H9 (cell line): ENCODE data around the gene DOC2A. TPM values are rescaled to one million over a fixed set of nuclear protein-coding genes. Genes with fewer than 3 reads are reported as not detected.
A peak's percentile ranks its signal among the peaks of the same experiment; 100 is the strongest.

Experiments used
- DNase-seq: peaks from one replicate; pipeline ENCODE4 v3.0.0-alpha.2; 2017
- H2AFZ ChIP-seq: one replicate; pipeline ENCODE4 v1.6.1; 2013; ENCODE audit warnings: mild to moderate bottlenecking, low read length, control low read depth, moderate library complexity
- H2AK5ac ChIP-seq: 2 replicates; pipeline ENCODE4 v1.6.1; 2013; ENCODE audit warnings: low read length, control low read depth, mixed read lengths; ENCODE audit not compliant: insufficient read length
- H2BK120ac ChIP-seq: one replicate; pipeline ENCODE4 v1.6.1; 2013; ENCODE audit warnings: low read depth, mild to moderate bottlenecking, low read length, control low read depth, inconsistent platforms; ENCODE audit not compliant: poor library complexity, severe bottlenecking
- H2BK12ac ChIP-seq: 2 replicates; pipeline ENCODE4 v1.6.1; 2013; ENCODE audit warnings: low read length, control low read depth, mixed read lengths, low read depth; ENCODE audit not compliant: insufficient read length
- H2BK15ac ChIP-seq: 2 replicates; pipeline ENCODE4 v1.6.1; 2013; ENCODE audit warnings: low read depth, low read length, control low read depth
- H2BK20ac ChIP-seq: one replicate; pipeline ENCODE4 v1.6.1; 2013; ENCODE audit warnings: low read depth, mild to moderate bottlenecking, low read length, control low read depth, inconsistent platforms; ENCODE audit not compliant: poor library complexity, severe bottlenecking
- H2BK5ac ChIP-seq: 2 replicates; pipeline ENCODE4 v1.6.1; 2013; ENCODE audit warnings: low read length, control low read depth, mixed read lengths; ENCODE audit not compliant: insufficient read length
- H3K14ac ChIP-seq: 2 replicates; pipeline ENCODE4 v1.6.1; 2013; ENCODE audit warnings: low read length, control low read depth; ENCODE audit not compliant: insufficient read depth
- H3K18ac ChIP-seq: 2 replicates; pipeline ENCODE4 v1.6.1; 2013; ENCODE audit warnings: low read depth, mild to moderate bottlenecking, mixed read lengths, low read length, control low read depth; ENCODE audit not compliant: insufficient read length
- H3K23ac ChIP-seq: 2 replicates; pipeline ENCODE4 v1.6.1; 2013; ENCODE audit warnings: low read length, control low read depth, mixed read lengths, low read depth; ENCODE audit not compliant: insufficient read length
- H3K23me2 ChIP-seq: 2 replicates; pipeline ENCODE4 v1.6.1; 2013; ENCODE audit warnings: low read depth, mild to moderate bottlenecking, mixed read lengths, low read length, control low read depth; ENCODE audit not compliant: insufficient read length, poor library complexity, severe bottlenecking
- H3K27ac ChIP-seq: 2 replicates; pipeline ENCODE4 v1.5.1; 2013; ENCODE audit warnings: low read length, control low read depth, mixed read lengths, low read depth; ENCODE audit not compliant: insufficient read length
- H3K27me3 ChIP-seq: 2 replicates; pipeline ENCODE4 v1.6.1; 2013; ENCODE audit warnings: low read length, control low read depth, inconsistent platforms; ENCODE audit not compliant: insufficient read depth
- H3K4ac ChIP-seq: 2 replicates; pipeline ENCODE4 v1.6.1; 2013; ENCODE audit warnings: low read depth, mild to moderate bottlenecking, control low read depth, inconsistent platforms, low read length, moderate library complexity
- H3K4me1 ChIP-seq: 2 replicates; pipeline ENCODE4 v1.6.1; 2013; ENCODE audit warnings: low read length, control low read depth, inconsistent platforms; ENCODE audit not compliant: insufficient read depth
- H3K4me2 ChIP-seq: 2 replicates; pipeline ENCODE4 v1.6.1; 2013; ENCODE audit warnings: low read length, control low read depth, mixed read lengths; ENCODE audit not compliant: insufficient read length, insufficient read depth
- H3K56ac ChIP-seq: 2 replicates; pipeline ENCODE4 v1.6.1; 2013; ENCODE audit warnings: low read depth, mild to moderate bottlenecking, mixed read lengths, low read length, control low read depth; ENCODE audit not compliant: insufficient read length
- H3K79me1 ChIP-seq: 2 replicates; pipeline ENCODE4 v1.6.1; 2013; ENCODE audit warnings: low read depth, mild to moderate bottlenecking, moderate library complexity, low read length, control low read depth, inconsistent platforms; ENCODE audit not compliant: insufficient read depth, poor library complexity, severe bottlenecking
- H3K79me2 ChIP-seq: 2 replicates; pipeline ENCODE4 v1.6.1; 2013; ENCODE audit warnings: low read length, control low read depth, inconsistent platforms; ENCODE audit not compliant: insufficient read depth
- H3K9ac ChIP-seq: 2 replicates; pipeline ENCODE4 v1.6.1; 2013; ENCODE audit warnings: low read length, control low read depth, mixed read lengths; ENCODE audit not compliant: insufficient read length; ENCODE audit errors: extremely low read depth
- H3K9me3 ChIP-seq: one replicate; pipeline ENCODE4 v1.6.1; 2013; ENCODE audit warnings: low read depth, low read length, inconsistent platforms; ENCODE audit not compliant: control insufficient read depth
- H3T11ph ChIP-seq: one replicate; pipeline ENCODE4 v1.6.1; 2013; ENCODE audit warnings: mild to moderate bottlenecking, low read length, control low read depth, inconsistent platforms
- H4K20me1 ChIP-seq: one replicate; pipeline ENCODE4 v1.6.1; 2013; ENCODE audit not compliant: control insufficient read depth, insufficient read length, insufficient read depth
- H4K5ac ChIP-seq: 2 replicates; pipeline ENCODE4 v1.6.1; 2013; ENCODE audit warnings: low read depth, mild to moderate bottlenecking, mixed read lengths, low read length, control low read depth; ENCODE audit not compliant: insufficient read length
- H4K8ac ChIP-seq: replicated peaks from 2 replicates; pipeline ENCODE4 v1.6.1; 2013; ENCODE audit warnings: low read length, control low read depth, mixed read lengths, low read depth; ENCODE audit not compliant: insufficient read length
- H4K91ac ChIP-seq: 2 replicates; pipeline ENCODE4 v1.6.1; 2013; ENCODE audit warnings: low read depth, mild to moderate bottlenecking, moderate library complexity, mixed read lengths, low read length, control low read depth; ENCODE audit not compliant: insufficient read length
- H3K27ac Mint-ChIP-seq, 3 experiments: 2 replicates in 2 of 3; 3 replicates in 1 of 3; pipeline ENCODE4 v1.8.0; 2020 to 2021; ENCODE audit warnings: mixed read lengths in 3 of 3, mild to moderate bottlenecking in 1 of 3, moderate library complexity in 1 of 3
- H3K27me3 Mint-ChIP-seq: 2 replicates; pipeline ENCODE4 v1.8.0; 2021; ENCODE audit warnings: low read depth, mild to moderate bottlenecking, moderate library complexity, mixed read lengths
- H3K36me3 Mint-ChIP-seq, 3 experiments: 2 replicates in 2 of 3; 3 replicates in 1 of 3; pipeline ENCODE4 v1.8.0; 2020 to 2021; ENCODE audit warnings: low read depth in 3 of 3, mixed read lengths in 3 of 3; ENCODE audit not compliant: insufficient read depth in 1 of 3
- H3K4me1 Mint-ChIP-seq, 2 experiments: 2 replicates each; pipeline ENCODE4 v1.8.0; 2020; ENCODE audit warnings: mixed read lengths in 2 of 2
- H3K4me3 Mint-ChIP-seq, 2 experiments: 2 replicates in 1 of 2; 3 replicates in 1 of 2; pipeline ENCODE4 v1.8.0; 2020 to 2021; ENCODE audit warnings: mild to moderate bottlenecking in 2 of 2, mixed read lengths in 2 of 2, moderate library complexity in 1 of 2
- H3K9me3 Mint-ChIP-seq, 2 experiments: 2 replicates in 1 of 2; 3 replicates in 1 of 2; pipeline ENCODE4 v1.8.0; 2020; ENCODE audit warnings: mild to moderate bottlenecking in 2 of 2, mixed read lengths in 2 of 2, moderate library complexity in 1 of 2
- WGBS: extraction: QIAGEN DNeasy Blood & Tissue Kit; methylation state at CpG from one replicate; pipeline ENCODE4 v1.1.7; 2013; ENCODE audit warnings: missing lambda C conversion rate, low lambda C conversion rate, mixed read lengths; ENCODE audit not compliant: insufficient read length; ENCODE audit errors: extremely low coverage; 5-methylcytosine and 5-hydroxymethylcytosine counted together
- total RNA-seq: library from RNA; stranded (reverse); gene quantifications from 2 replicates; pipeline ENCODE4 v1.2.1, GENCODE V29; 2021
- TF ChIP-seq, protein P1 (sequence below): fragments of 200-600 bp; sonication (generic); conservative IDR thresholded peaks from 3 replicates; pipeline ENCODE4 v1.8.0; 2021; ENCODE audit warnings: antibody characterized with exemption, mild to moderate bottlenecking

DOC2A gene
- total RNA-seq, 1 experiment from 2014 or later, result 12.2 TPM

DNA sequence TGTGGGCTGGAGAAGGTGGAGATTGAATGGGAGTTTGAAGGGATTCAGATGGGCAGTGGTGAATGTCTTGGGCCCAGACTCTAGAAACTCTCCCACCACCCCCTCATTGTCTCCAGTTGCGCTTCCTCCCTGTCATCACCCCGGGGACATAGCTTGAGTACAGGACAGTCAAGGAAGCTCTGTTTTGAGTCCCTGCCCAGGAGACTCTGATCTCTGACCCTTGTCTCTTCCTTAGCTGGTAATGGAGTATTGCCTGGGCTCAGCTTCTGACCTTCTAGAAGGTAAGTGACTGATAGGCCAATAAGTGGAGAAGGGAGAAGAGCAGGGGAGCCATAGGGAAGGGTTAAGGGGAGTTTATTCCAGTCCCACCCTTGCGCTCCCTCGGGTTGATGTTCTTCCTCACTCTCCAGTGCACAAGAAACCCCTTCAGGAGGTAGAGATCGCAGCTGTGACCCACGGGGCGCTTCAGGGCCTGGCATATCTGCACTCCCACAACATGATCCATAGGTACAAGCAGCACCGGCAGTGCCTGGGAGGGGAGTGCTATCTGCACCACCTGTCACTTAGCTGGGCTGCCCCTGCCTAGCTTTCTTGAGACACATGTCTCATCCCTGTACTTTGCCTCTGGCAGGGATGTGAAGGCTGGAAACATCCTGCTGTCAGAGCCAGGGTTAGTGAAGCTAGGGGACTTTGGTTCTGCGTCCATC is 32.1 kb downstream of the DOC2A start:
- Mint-ChIP-seq H3K36me3 (peaks cover 36 to 55% (median 51%) of the 10 kb centered on the region in 3 experiments), H3K9me3 (no peaks in the 10 kb centered on the region), H3K4me3 (no peak overlapping the region), H3K27ac (peak overlapping the region in 2 of 3 experiments; percentile 25; a peak in 2 of 7 replicates), H3K27me3 (no peaks in the 10 kb centered on the region), H3K4me1 (peaks cover 29% of the 10 kb centered on the region in 2 experiments)
- Histone ChIP-seq H3K4me1 (peaks cover 3% of the 10 kb centered on the region; the same call in 1 of the 2 replicates), H3K14ac (no peak overlapping the region), H2AK5ac (no peak overlapping the region), H3K18ac (no peak overlapping the region), H4K5ac (no peak overlapping the region), H3K79me1 (peaks cover 7% of the 10 kb centered on the region), H2BK5ac (no peak overlapping the region), H3K56ac (no peak overlapping the region), H3K27ac (no peak overlapping the region), H3K9me3 (no peaks in the 10 kb centered on the region), H2BK12ac (no peak overlapping the region), H3K27me3 (no peaks in the 10 kb centered on the region), H3T11ph (no peak overlapping the region), H3K4me2 (no peak overlapping the region), H4K91ac (no peak overlapping the region), H2BK120ac (no peak overlapping the region), H2BK15ac (no peak overlapping the region), H3K79me2 (peaks cover 5% of the 10 kb centered on the region; the same call in 1 of the 2 replicates), H4K8ac (no peak overlapping the region), H3K9ac (no peak overlapping the region), H3K23me2 (peaks cover 14% of the 10 kb centered on the region), H3K23ac (no peak overlapping the region), H4K20me1 (no peaks in the 10 kb centered on the region), H3K4ac (no peak overlapping the region), H2BK20ac (no peak overlapping the region), H2AFZ (no peak overlapping the region)
- DNase-seq, result no peak
- no CpG with 5 or more reads among the region's 9 CpGs for WGBS
- TF ChIP-seq, protein P1, sequence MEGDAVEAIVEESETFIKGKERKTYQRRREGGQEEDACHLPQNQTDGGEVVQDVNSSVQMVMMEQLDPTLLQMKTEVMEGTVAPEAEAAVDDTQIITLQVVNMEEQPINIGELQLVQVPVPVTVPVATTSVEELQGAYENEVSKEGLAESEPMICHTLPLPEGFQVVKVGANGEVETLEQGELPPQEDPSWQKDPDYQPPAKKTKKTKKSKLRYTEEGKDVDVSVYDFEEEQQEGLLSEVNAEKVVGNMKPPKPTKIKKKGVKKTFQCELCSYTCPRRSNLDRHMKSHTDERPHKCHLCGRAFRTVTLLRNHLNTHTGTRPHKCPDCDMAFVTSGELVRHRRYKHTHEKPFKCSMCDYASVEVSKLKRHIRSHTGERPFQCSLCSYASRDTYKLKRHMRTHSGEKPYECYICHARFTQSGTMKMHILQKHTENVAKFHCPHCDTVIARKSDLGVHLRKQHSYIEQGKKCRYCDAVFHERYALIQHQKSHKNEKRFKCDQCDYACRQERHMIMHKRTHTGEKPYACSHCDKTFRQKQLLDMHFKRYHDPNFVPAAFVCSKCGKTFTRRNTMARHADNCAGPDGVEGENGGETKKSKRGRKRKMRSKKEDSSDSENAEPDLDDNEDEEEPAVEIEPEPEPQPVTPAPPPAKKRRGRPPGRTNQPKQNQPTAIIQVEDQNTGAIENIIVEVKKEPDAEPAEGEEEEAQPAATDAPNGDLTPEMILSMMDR, result no peak
